Progenitor cell of endocrine pancreas (in vitro differentiated cells): ENCODE measurements around the gene ZEB1. TPM values are rescaled to one million over a fixed set of nuclear protein-coding genes. Genes with fewer than 3 reads are reported as not detected.
A peak's percentile ranks its signal among the peaks of the same experiment; 100 is the strongest.

ENCODE experiments used
- DNase-seq: peaks from one replicate; pipeline ENCODE4 v3.0.0; 2021; ENCODE audit warnings: low spot score; ENCODE audit not compliant: unreplicated experiment
- H3K27ac Mint-ChIP-seq: 2 replicates; pipeline ENCODE4 v1.8.0; 2021; ENCODE audit warnings: mild to moderate bottlenecking, moderate library complexity, mixed read lengths
- H3K27me3 Mint-ChIP-seq: 2 replicates; pipeline ENCODE4 v1.8.0; 2021; ENCODE audit warnings: mixed read lengths
- H3K36me3 Mint-ChIP-seq: 2 replicates; pipeline ENCODE4 v1.8.0; 2022; ENCODE audit warnings: mixed read lengths; ENCODE audit not compliant: insufficient read depth
- H3K4me1 Mint-ChIP-seq: 2 replicates; pipeline ENCODE4 v1.8.0; 2021; ENCODE audit warnings: low read depth, mixed read lengths
- H3K4me3 Mint-ChIP-seq: 2 replicates; pipeline ENCODE4 v1.8.0; 2021; ENCODE audit warnings: low read depth, mild to moderate bottlenecking, moderate library complexity, mixed read lengths
- H3K9me3 Mint-ChIP-seq: 2 replicates; pipeline ENCODE4 v1.8.0; 2021; ENCODE audit warnings: low read depth, mixed read lengths
- total RNA-seq: library from RNA; stranded (reverse); gene quantifications from 2 replicates; pipeline ENCODE4 v1.2.1, GENCODE V29; 2021
- TF ChIP-seq, protein P1 (sequence below): fragments of 200-600 bp; sonication (generic); IDR thresholded peaks from one replicate; pipeline ENCODE4 v1.5.0; 2021; ENCODE audit warnings: antibody characterized with exemption, mild to moderate bottlenecking; ENCODE audit not compliant: unreplicated experiment

The ZEB1 gene
- total RNA-seq, 1 donor from 2014 or later, result 1.7 TPM

DNA sequence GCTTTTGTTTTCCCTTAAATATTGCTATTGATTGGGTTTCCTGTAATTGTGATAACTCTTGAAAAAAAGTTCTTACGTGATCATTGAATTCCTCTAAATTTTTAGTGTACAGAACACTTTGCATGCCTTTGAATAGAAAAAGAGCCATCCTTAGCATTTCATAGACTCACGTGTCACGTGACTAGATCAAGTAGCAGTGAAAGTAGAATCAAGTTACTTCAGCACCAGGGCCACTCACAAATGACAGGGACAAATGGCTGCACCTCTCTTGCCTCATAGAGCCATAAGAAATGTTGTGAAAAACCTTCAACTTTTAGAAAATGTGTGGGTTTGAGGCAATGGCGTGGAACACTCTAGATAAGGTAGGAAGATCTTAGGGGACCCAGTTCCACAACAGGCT, 203.8 kb downstream of the ZEB1 start:
- Mint-ChIP-seq H3K27me3 (peaks cover 5% of the 10 kb centered on the region), H3K36me3 (no peaks in the 10 kb centered on the region), H3K9me3 (no peaks in the 10 kb centered on the region), H3K27ac (no peak overlapping the region), H3K4me1 (peaks cover 6% of the 10 kb centered on the region), H3K4me3 (no peak overlapping the region)
- TF ChIP-seq, protein P1, sequence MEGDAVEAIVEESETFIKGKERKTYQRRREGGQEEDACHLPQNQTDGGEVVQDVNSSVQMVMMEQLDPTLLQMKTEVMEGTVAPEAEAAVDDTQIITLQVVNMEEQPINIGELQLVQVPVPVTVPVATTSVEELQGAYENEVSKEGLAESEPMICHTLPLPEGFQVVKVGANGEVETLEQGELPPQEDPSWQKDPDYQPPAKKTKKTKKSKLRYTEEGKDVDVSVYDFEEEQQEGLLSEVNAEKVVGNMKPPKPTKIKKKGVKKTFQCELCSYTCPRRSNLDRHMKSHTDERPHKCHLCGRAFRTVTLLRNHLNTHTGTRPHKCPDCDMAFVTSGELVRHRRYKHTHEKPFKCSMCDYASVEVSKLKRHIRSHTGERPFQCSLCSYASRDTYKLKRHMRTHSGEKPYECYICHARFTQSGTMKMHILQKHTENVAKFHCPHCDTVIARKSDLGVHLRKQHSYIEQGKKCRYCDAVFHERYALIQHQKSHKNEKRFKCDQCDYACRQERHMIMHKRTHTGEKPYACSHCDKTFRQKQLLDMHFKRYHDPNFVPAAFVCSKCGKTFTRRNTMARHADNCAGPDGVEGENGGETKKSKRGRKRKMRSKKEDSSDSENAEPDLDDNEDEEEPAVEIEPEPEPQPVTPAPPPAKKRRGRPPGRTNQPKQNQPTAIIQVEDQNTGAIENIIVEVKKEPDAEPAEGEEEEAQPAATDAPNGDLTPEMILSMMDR, result no peak
- DNase-seq, result no peak

DNA sequence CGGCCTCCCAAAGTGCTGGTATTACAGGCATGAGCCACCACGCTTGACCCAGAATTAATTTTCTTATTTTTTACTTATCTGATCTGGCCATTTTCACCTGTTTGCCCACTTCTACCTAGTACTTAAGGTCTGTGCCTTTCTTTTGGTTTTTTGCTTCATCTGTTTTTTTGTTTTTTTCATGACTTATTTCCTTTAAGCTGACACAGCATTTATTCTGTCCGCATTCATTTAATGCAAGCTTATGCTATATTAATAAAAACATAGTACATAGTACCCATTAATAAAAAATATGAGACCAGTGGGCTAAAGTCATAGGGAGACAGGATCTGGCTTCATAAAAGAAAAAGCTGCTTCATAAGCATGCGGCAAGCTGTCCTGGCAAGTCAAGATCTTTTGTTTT, 205.4 kb downstream of the ZEB1 start:
- H3K27me3 Mint-ChIP-seq, result peaks cover 5% of the 10 kb centered on the region
- no peaks in the 10 kb centered on the region for H3K36me3 Mint-ChIP-seq
- TF ChIP-seq, protein P1, result no peak
- no peaks in the 10 kb centered on the region for H3K9me3 Mint-ChIP-seq
- no peak for DNase-seq
- H3K4me3 Mint-ChIP-seq, result no peak overlapping the region
- peaks cover 6% of the 10 kb centered on the region for H3K4me1 Mint-ChIP-seq
- no peak overlapping the region for H3K27ac Mint-ChIP-seq

DNA sequence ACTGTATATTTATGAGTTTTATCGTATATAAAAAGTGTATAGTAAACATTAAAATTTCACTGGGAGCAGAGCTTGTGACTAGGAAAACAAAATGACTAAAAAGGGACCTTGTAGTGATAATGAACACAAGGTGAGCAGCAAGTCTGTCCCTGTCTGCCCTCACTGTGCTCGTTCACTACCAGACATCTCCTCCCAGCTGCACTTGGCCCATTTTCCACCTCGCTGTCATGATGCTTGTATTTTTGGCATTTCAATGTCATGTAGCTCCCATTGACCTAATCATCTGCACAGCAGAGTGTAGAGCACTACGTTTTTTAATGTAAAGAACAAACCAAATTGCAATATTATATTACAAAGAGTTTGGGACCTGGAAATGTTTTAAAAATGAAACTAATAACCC, 207.2 kb downstream of the ZEB1 start:
- Mint-ChIP-seq H3K4me1 (peaks cover 6% of the 10 kb centered on the region), H3K9me3 (no peaks in the 10 kb centered on the region), H3K27me3 (peaks cover 5% of the 10 kb centered on the region), H3K27ac (no peak overlapping the region), H3K36me3 (no peaks in the 10 kb centered on the region), H3K4me3 (no peak overlapping the region)
- TF ChIP-seq, protein P1, result no peak
- DNase-seq, result no peak

DNA sequence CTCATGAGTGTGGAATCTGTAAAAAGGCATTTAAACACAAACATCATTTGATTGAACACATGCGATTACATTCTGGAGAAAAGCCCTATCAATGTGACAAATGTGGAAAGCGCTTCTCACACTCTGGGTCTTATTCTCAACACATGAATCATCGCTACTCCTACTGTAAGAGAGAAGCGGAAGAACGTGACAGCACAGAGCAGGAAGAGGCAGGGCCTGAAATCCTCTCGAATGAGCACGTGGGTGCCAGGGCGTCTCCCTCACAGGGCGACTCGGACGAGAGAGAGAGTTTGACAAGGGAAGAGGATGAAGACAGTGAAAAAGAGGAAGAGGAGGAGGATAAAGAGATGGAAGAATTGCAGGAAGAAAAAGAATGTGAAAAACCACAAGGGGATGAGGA, 207.7 kb downstream of the ZEB1 start:
- no peak for DNase-seq
- Mint-ChIP-seq H3K27me3 (peaks cover 5% of the 10 kb centered on the region), H3K36me3 (no peaks in the 10 kb centered on the region), H3K27ac (peak overlapping the region; percentile 30), H3K4me1 (peaks cover 6% of the 10 kb centered on the region), H3K9me3 (no peaks in the 10 kb centered on the region), H3K4me3 (no peak overlapping the region)
- TF ChIP-seq, protein P1, result no peak

DNA sequence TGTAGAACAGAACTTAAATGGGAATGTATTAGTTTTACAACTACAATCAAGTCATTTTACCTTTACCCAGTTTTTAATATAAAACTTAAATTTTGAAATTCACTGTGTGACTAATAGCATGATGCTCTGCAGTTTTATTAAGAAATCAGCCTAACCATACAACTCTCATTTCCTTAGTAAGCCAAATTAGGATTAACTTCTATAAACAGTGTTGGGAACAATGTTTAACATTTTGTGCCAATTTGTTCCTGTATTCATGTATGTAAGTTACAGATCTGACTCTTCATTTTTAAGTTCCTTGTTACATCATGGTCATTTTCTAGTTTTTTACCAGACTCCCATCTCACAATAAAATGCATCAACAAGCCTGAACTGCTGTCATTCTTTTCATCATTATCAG, 209.8 kb downstream of the ZEB1 start:
- no peak for DNase-seq
- H3K27me3 Mint-ChIP-seq, result peaks cover 5% of the 10 kb centered on the region
- H3K36me3 Mint-ChIP-seq, result no peaks in the 10 kb centered on the region
- TF ChIP-seq, protein P1, result no peak
- no peak overlapping the region for H3K27ac Mint-ChIP-seq
- peaks cover under 1% of the 10 kb centered on the region for H3K9me3 Mint-ChIP-seq
- no peak overlapping the region for H3K4me3 Mint-ChIP-seq
- H3K4me1 Mint-ChIP-seq, result peaks cover 10% of the 10 kb centered on the region
